ENCODE results near the gene PTX4.

The PTX4 gene

GRCh38 chr16:1458336-1458976 is 30.3 kb downstream of the PTX4 start:
- no peak for DNase-seq

GRCh38 chr16:1457489-1458245 is 31.1 kb downstream of the PTX4 start:
- no peak for DNase-seq

- no peak for DNase-seq
Measured at GRCh38 chr16:1456951-1457350, 31.8 kb downstream of the PTX4 start.

GRCh38 chr16:1455190-1456171 is 33.3 kb downstream of the PTX4 start:
- DNase-seq: no peak

GRCh38 chr16:1454561-1454960 is 34.2 kb downstream of the PTX4 start:
- no peak for DNase-seq

GRCh38 chr16:1453316-1453715 is 35.4 kb downstream of the PTX4 start:
- no peak for DNase-seq

- no peak for DNase-seq
Measured at GRCh38 chr16:1452530-1452929, 36.2 kb downstream of the PTX4 start.

GRCh38 chr16:1451702-1452392 is 36.9 kb downstream of the PTX4 start:
- DNase-seq: no peak

- no peak for DNase-seq
Measured at GRCh38 chr16:1450841-1451240, 37.9 kb downstream of the PTX4 start.

GRCh38 chr16:1450218-1450617 is 38.5 kb downstream of the PTX4 start:
- DNase-seq: no peak

- DNase-seq: no peak
Measured at GRCh38 chr16:1449201-1449788, 39.4 kb downstream of the PTX4 start.

- DNase-seq: no peak
Measured at GRCh38 chr16:1448536-1449116, 40.1 kb downstream of the PTX4 start.

GRCh38 chr16:1447965-1448364 is 40.8 kb downstream of the PTX4 start:
- no peak for DNase-seq

- no peak for DNase-seq
Measured at GRCh38 chr16:1446296-1447080, 42.3 kb downstream of the PTX4 start.

- DNase-seq: no peak
Measured at GRCh38 chr16:1445518-1446203, 43.1 kb downstream of the PTX4 start.

GRCh38 chr16:1444730-1445517 is 43.8 kb downstream of the PTX4 start:
- no peak for DNase-seq

- DNase-seq: no peak
Measured at GRCh38 chr16:1443980-1444729, 44.6 kb downstream of the PTX4 start, which contains the start of gene CCDC154. TSS of gene CCDC154 (minus strand) at chr16:1444556. CDS start at chr16:1444322, 234 bp downstream.

- no peak for DNase-seq
Measured at GRCh38 chr16:1443403-1443973, 45.3 kb downstream of the PTX4 start.
